Subcutaneous adipose tissue (tissue), 4 donors: ENCODE results near the gene KIF16B. TPM values are rescaled to one million over a fixed set of nuclear protein-coding genes. Genes with fewer than 3 reads are reported as not detected.

Source experiments
- total RNA-seq, 4 donors: library from RNA; depleted of rRNA; stranded (reverse); fragments of >200 nt; gene quantifications; one replicate each; pipeline ENCODE4 v1.1.0, GENCODE V29; 2016
- TF ChIP-seq, protein P1 (sequence below): fragments of 450-650 bp; IDR thresholded peaks from one replicate; pipeline ENCODE4 v1.5.1; 2016; ENCODE audit warnings: low read depth, mild to moderate bottlenecking, control low read depth, antibody characterized with exemption, moderate library complexity

The KIF16B gene
- total RNA-seq, 4 donors from 2014 or later = 20.0 to 39.1 (median 26.6) TPM

DNA sequence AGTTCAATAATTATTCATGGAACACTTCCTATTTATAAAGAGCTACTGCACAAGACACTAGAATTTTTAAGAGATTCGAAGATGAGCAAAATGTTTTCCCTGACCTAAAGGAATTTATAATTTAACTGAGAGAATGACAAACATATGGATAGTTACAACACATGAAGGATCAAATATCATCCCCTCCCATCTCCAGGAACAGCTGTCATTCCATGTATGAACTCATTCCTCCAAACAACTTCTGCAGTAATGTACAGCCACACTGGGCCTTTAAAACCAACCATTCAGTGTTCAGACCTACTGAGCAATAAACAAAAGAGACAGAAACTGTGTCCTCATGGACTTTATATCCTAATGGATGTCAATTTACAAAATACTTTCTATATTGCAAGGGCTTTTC is 87.8 kb downstream of the KIF16B start:
- TF ChIP-seq, protein P1, sequence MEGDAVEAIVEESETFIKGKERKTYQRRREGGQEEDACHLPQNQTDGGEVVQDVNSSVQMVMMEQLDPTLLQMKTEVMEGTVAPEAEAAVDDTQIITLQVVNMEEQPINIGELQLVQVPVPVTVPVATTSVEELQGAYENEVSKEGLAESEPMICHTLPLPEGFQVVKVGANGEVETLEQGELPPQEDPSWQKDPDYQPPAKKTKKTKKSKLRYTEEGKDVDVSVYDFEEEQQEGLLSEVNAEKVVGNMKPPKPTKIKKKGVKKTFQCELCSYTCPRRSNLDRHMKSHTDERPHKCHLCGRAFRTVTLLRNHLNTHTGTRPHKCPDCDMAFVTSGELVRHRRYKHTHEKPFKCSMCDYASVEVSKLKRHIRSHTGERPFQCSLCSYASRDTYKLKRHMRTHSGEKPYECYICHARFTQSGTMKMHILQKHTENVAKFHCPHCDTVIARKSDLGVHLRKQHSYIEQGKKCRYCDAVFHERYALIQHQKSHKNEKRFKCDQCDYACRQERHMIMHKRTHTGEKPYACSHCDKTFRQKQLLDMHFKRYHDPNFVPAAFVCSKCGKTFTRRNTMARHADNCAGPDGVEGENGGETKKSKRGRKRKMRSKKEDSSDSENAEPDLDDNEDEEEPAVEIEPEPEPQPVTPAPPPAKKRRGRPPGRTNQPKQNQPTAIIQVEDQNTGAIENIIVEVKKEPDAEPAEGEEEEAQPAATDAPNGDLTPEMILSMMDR = no peak

DNA sequence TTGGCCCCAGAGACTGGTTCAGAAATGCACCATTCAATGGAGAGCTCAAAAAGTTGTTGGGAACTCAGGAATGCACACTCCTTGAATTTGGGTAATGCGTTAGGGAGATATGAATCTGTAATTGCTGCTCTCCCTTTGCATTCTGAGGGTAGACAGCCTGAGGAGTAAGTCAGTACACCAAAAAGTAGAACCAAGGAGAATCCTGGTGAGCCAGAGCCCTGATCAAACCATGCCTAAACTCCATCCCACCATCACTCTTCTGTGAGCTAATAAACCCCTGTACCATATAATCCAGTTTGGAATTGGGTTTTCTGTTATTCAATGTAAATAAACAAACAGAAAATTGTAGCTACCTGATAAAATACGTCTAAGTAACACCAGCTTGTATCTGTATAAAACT is 90.2 kb downstream of the KIF16B start:
- TF ChIP-seq, protein P1 = no peak

DNA sequence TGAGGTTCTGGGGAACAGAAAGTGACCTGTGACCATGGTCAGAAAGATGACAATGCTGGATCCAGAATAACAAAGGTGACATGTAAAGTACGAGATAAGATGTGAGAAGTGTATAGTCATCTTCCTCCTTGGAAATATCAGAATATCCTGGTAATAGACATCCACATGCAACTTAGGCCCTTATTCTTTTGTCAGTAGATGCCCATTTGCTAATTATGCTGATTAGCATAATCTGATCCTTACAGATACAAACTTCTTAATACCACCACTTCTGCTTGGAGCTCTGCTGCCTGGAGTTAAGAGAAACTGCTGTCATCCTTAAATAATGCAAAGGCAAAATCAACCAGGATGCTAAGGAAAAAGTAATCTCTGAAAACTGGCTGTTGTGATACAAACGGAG is 91.3 kb downstream of the KIF16B start:
- TF ChIP-seq, protein P1 = no peak

DNA sequence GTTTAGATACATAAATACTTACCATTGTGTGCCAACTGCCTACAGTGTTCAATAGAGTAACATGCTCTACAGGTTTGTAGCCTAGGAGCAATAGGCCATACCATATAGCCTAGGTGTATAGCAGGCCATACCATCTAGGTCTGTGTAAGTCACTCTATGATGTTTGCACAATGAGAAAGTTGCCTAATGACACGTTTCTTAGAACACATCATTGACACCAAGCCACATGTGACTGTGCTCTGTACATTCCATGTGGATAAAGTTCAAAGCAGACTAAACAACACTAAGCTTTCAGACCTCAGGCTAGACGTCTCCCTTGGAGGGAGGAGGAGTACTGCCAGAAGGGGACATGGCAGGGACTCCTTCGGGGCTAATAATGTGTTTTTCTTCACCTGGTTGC is 93.6 kb downstream of the KIF16B start:
- TF ChIP-seq, protein P1 = no peak

DNA sequence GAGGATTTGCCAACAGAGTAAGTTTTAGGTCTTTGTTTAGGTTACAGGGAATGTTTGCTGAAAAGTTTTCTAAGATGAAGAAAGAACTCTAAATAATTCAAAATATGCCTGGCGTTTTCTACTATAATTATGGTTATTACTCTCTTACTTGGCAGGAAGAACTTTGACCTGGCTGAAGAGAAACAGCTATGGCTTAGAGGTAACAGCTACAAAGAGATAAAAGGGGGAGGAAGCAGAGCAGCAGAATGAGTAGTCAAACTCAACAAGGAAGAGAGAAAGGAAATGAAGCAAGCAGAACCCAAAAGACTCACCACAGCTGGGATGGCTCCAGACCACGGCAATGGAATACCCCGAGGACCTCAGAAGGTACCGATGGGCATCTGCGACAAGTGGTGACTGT is 95.6 kb downstream of the KIF16B start:
- TF ChIP-seq, protein P1 = no peak

DNA sequence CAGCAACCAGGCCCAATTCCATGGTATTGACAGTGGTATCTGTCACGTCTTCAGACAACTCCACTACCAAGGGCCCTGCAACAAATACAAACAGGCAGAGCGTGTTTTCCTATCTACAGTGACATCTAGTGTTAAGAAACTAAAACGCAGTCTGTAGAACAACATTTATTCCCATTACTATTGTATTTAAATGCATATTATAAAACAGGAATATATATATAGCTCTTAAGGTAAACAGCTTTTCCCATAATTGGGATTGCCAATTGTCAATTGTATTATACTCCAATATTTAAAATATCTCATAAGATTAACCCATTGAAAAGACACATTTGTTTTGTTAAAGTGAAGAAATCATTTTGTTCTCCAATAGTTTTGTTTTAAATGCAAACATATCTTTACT is 97.2 kb downstream of the KIF16B start:
- TF ChIP-seq, protein P1 = no peak

DNA sequence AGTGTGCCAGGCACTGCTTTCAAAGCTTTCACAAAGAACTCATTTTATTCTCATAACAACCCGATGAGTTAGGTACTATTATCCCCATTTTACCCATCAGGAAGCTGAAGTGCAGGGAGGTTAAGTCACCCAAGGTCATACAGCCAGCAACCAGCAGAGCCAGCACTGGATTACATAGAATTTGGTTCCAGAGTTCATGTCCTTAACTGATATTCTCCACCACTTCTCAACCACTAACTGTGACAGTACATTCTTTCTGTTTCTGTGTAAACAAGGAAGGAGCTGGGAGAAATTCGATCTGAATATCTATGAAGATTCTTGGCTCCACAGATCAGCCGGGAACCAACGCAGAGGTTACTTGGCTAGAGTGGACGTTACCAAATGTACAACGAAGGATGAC is 98.0 kb downstream of the KIF16B start:
- TF ChIP-seq, protein P1 = no peak

DNA sequence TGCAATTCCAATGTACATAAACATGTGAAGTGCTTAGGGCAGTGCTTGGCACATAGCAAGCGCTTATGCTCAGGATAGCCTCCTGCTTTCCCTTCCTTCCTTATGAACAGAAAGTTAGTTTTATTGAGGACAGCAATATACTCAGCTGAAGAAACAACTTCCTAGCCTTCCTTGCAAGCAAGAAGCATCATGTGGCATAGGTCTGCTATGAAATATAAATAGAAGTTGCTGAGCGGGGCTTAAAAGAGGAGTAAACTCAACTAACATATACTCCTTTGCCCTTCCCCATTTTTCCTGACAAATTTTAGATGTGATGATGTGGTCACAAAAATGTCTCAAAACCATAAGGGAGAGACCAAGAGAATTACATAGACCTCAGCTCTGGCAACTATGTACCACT is 98.9 kb downstream of the KIF16B start:
- TF ChIP-seq, protein P1 = no peak
